Testis (tissue), 3 donors: ENCODE results near the gene CDKAL1. TPM values are rescaled to one million over a fixed set of nuclear protein-coding genes. Genes with fewer than 3 reads are reported as not detected.

Source experiments
- DNase-seq: peaks from one replicate; pipeline ENCODE4 v3.0.0-alpha.2; 2019
- H3K27ac ChIP-seq, 2 donors: fragments of 200-600 bp; sonication (generic); one replicate each; pipeline ENCODE4 v1.5.1; 2019
- H3K27me3 ChIP-seq: fragments of 200-600 bp; sonication (generic); one replicate; pipeline ENCODE4 v1.5.1; 2019
- H3K36me3 ChIP-seq: fragments of 200-600 bp; sonication (generic); one replicate; pipeline ENCODE4 v1.5.1; 2017; ENCODE audit warnings: low read depth; ENCODE audit errors: missing control alignments
- H3K4me1 ChIP-seq: fragments of 200-600 bp; sonication (generic); one replicate; pipeline ENCODE4 v1.5.1; 2019
- H3K4me3 ChIP-seq, 2 donors: fragments of 200-600 bp; sonication (generic); one replicate each; pipeline ENCODE4 v1.5.1; 2017 to 2019
- H3K9me3 ChIP-seq: fragments of 200-600 bp; sonication (generic); one replicate; pipeline ENCODE4 v1.5.1; 2017
- POLR2A ChIP-seq: fragments of 450-650 bp; IDR thresholded peaks from one replicate; pipeline ENCODE4 v1.6.1; 2017; ENCODE audit warnings: antibody characterized with exemption, mild to moderate bottlenecking, moderate library complexity
- WGBS, 2 donors: methylation state at CpG; one replicate each; pipeline ENCODE4 v1.1.5; 2018; 5-methylcytosine and 5-hydroxymethylcytosine counted together
- intact Hi-C: fragments of 100-400 bp; cut with DNase I; formaldehyde crosslinking; loops from one replicate; pipeline ENCODE4 v1.15.1; 2023; ENCODE audit warnings: low total_unique reads
- polyA plus RNA-seq: library from polyadenylated mRNA; stranded (reverse); fragments of 350-450 nt; fragmentation: Illumina TruSeq; extraction: RNeasy Lipid Tissue Mini Kit (QIAGEN cat#74804); gene quantifications from one replicate; pipeline ENCODE4 v1.2.3, GENCODE V29; 2014; ENCODE audit warnings: low read depth, low replicate concordance; ENCODE audit not compliant: insufficient read depth
- total RNA-seq, 2 donors: library from RNA; depleted of rRNA; stranded (reverse); fragments of >200 nt; gene quantifications; one replicate each; pipeline ENCODE4 v1.2.3, GENCODE V29; 2016
- TF ChIP-seq, protein P1 (sequence below), 3 experiments: fragments of 450-650 bp in 2 of 3; fragments of 200-600 bp in 1 of 3; sonication (generic) in 1 of 3; IDR thresholded peaks; one replicate each; pipeline ENCODE4 v1.5.1; 2016 to 2019; ENCODE audit warnings: antibody characterized with exemption in 3 of 3, mild to moderate bottlenecking in 2 of 3, moderate library complexity in 1 of 3

CDKAL1 gene
- total and polyA plus RNA-seq, 3 donors from 2014 or later = 11.1 to 18.5 (median 16.1) TPM

DNA sequence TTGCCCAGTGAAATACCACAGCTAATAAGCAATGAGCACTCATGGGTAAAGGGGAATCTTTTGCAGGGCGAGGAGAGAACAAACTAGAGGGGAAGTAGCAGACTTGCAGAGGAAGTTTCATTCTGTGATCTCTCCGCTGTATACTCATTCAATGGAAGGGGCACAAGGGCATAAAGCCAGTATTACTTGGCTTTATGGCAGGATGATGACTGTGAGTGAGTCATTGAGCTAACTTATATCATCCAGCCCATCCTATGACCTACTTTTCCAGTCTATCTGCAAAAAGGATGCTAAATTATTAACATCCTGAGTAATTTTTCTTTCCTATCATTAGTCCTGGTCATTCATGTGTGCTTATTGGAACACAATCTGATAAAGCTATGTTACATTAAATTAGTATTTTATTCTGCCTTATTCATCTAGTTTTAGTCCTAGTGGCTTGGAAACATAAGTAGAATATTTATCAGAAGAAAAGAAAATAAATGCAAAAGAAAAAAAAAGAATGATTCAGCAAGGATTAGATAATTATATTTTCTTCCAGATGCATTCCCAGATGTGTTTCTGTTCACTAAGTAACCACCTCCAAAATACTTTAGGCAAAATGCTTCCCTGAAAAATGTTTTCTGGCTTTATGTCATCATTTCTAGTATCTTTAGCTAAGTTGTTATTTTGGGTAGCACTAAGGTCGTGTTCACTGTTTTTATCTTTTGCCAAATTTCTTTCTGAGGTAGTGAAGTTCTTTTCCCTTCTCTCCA is 471.7 kb downstream of the CDKAL1 start:
- Histone ChIP-seq H3K36me3 (no peaks in the 10 kb centered on the region), H3K27ac (no peak overlapping the region), H3K4me1 (no peaks in the 10 kb centered on the region), H3K27me3 (no peaks in the 10 kb centered on the region), H3K4me3 (no peak overlapping the region), H3K9me3 (no peaks in the 10 kb centered on the region)
- TF ChIP-seq, protein P1, sequence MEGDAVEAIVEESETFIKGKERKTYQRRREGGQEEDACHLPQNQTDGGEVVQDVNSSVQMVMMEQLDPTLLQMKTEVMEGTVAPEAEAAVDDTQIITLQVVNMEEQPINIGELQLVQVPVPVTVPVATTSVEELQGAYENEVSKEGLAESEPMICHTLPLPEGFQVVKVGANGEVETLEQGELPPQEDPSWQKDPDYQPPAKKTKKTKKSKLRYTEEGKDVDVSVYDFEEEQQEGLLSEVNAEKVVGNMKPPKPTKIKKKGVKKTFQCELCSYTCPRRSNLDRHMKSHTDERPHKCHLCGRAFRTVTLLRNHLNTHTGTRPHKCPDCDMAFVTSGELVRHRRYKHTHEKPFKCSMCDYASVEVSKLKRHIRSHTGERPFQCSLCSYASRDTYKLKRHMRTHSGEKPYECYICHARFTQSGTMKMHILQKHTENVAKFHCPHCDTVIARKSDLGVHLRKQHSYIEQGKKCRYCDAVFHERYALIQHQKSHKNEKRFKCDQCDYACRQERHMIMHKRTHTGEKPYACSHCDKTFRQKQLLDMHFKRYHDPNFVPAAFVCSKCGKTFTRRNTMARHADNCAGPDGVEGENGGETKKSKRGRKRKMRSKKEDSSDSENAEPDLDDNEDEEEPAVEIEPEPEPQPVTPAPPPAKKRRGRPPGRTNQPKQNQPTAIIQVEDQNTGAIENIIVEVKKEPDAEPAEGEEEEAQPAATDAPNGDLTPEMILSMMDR (IDR thresholded peaks at IDR 0.05) = no peak
- TF ChIP-seq POLR2A = no peak
- intact Hi-C loops = no loop called here
- 72 to 76% methylated on average over 3 of the region's 3 CpGs for WGBS, 2 donors
- DNase-seq = no peak

DNA sequence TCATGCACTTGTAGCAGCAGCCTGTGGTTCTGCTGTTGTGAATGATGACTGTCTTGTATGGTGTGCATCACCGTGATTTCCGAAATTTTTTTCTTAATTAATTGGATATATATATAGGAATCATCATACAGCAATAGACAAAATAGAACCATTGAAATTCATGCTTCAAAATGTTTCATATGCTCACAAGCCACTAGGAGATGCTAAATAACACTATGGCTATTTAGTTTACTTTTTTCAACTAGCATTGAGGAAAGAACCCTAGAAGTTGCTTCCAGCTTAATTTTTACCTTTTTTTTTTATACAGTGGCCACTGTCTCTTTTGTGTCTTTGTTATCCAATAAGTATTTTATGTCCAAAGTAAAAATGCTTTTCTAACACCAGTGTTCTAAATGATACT is 485.4 kb downstream of the CDKAL1 start:
- no peak for DNase-seq
- 92 to 96% methylated on average over 2 of the region's 2 CpGs for WGBS, 2 donors
- no peaks in the 10 kb centered on the region for H3K9me3 ChIP-seq
- intact Hi-C loops = no loop called here
- H3K4me1 ChIP-seq = no peaks in the 10 kb centered on the region
- H3K36me3 ChIP-seq = no peaks in the 10 kb centered on the region
- H3K4me3 ChIP-seq = no peak overlapping the region
- H3K27me3 ChIP-seq = no peaks in the 10 kb centered on the region
- TF ChIP-seq POLR2A = no peak
- TF ChIP-seq, protein P1 (IDR thresholded peaks at IDR 0.05) = peak in 1 of 3 experiments; percentile 12
- no peak overlapping the region for H3K27ac ChIP-seq

DNA sequence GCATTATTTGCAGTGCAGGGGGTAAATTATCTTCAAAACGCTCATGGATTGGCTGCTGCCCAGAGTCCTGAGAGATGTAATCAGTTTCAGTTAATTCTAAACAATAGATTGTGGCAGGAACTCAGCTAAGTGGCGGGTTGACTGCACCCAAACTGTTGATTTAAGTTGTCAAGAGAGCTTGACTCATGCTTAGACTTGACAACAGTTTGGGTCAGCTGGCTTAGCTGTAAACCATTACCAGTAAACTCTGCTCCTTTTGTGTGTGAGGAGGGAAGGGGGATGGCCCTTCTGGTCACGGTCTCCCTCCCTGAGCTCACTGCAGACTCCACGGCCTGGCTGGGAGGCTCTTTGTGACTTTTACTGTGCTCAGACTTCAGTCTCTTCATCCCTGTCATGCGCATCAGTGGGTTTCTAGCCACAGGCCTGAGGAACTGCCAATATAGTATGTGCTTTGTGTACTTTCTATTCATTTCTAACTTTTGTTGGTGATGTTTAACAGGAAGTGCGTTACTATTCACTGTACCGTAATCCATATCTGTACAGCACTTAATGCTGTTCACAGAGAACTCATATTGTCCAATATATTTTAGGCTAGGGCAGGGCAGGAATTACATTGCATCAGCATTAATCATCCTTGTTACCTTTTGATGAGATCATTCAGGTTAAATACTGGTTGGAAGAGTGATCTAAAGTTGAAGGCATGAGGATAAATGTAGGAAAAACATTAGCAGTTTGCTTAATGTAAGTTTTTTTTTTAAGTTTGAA is 488.3 kb downstream of the CDKAL1 start:
- intact Hi-C loops = no loop called here
- no peak overlapping the region for H3K4me3 ChIP-seq
- H3K9me3 ChIP-seq = no peaks in the 10 kb centered on the region
- H3K27me3 ChIP-seq = no peaks in the 10 kb centered on the region
- no peak for DNase-seq
- no peak for TF ChIP-seq POLR2A
- TF ChIP-seq, protein P1 (IDR thresholded peaks at IDR 0.05) = no peak
- 86 to 90% methylated on average over 7 of the region's 7 CpGs for WGBS, 2 donors
- H3K4me1 ChIP-seq = no peaks in the 10 kb centered on the region
- no peak overlapping the region for H3K27ac ChIP-seq
- H3K36me3 ChIP-seq = no peaks in the 10 kb centered on the region

GRCh38 chr6:21023210-21023609 is 489.0 kb downstream of the CDKAL1 start:
- Histone ChIP-seq H3K9me3 (no peaks in the 10 kb centered on the region), H3K27ac (no peak overlapping the region), H3K4me3 (no peak overlapping the region), H3K27me3 (no peaks in the 10 kb centered on the region), H3K36me3 (no peaks in the 10 kb centered on the region), H3K4me1 (no peaks in the 10 kb centered on the region)
- no peak for DNase-seq
- TF ChIP-seq, protein P1 (IDR thresholded peaks at IDR 0.05) = no peak
- no peak for TF ChIP-seq POLR2A
- WGBS, 2 donors = 94 to 95% methylated on average over 3 of the region's 3 CpGs
- intact Hi-C loops = no loop called here
